MM.1S (cell line): ENCODE measurements around the gene CYTH1.

Experiments used
- DNase-seq: peaks from one replicate; pipeline ENCODE4 v3.0.0-alpha.2; 2015
- H2AFZ ChIP-seq: fragments of 300-600 bp; sonication (generic); 2 replicates; pipeline ENCODE4 v1.6.0; 2016; ENCODE audit warnings: antibody characterized with exemption, low read length
- H3F3A ChIP-seq: fragments of 300-600 bp; sonication (generic); 2 replicates; pipeline ENCODE4 v1.6.1; 2016; ENCODE audit warnings: mild to moderate bottlenecking, antibody characterized with exemption, low read length, moderate library complexity, mixed read lengths; ENCODE audit not compliant: insufficient read depth
- H3K27ac ChIP-seq: fragments of 300-600 bp; sonication (generic); 2 replicates; pipeline ENCODE4 v1.5.1; 2016; ENCODE audit warnings: mild to moderate bottlenecking, low read length
- H3K27me3 ChIP-seq: fragments of 300-600 bp; sonication (generic); replicated peaks from 2 replicates; pipeline ENCODE4 v1.6.0; 2016; ENCODE audit warnings: low read length; ENCODE audit not compliant: insufficient read depth
- H3K36me3 ChIP-seq: fragments of 300-600 bp; sonication (generic); replicated peaks from 2 replicates; pipeline ENCODE4 v1.6.1; 2016; ENCODE audit warnings: mild to moderate bottlenecking, low read length, mixed read lengths; ENCODE audit not compliant: insufficient read depth
- H3K4me1 ChIP-seq: fragments of 300-600 bp; sonication (generic); 2 replicates; pipeline ENCODE4 v1.6.1; 2016; ENCODE audit warnings: low read length, mixed read lengths
- H3K4me2 ChIP-seq: fragments of 300-600 bp; sonication (generic); 2 replicates; pipeline ENCODE4 v1.6.0; 2016; ENCODE audit warnings: low read depth, low read length
- H3K4me3 ChIP-seq: fragments of 300-600 bp; sonication (generic); 2 replicates; pipeline ENCODE4 v1.5.1; 2016; ENCODE audit warnings: low read length, mixed read lengths
- H3K79me2 ChIP-seq: fragments of 300-600 bp; sonication (generic); 2 replicates; pipeline ENCODE4 v1.6.1; 2016; ENCODE audit warnings: mixed run types, low read length, mixed read lengths
- H3K9ac ChIP-seq: fragments of 300-600 bp; sonication (generic); 2 replicates; pipeline ENCODE4 v1.6.1; 2016; ENCODE audit warnings: low read length, mixed read lengths
- H3K9me2 ChIP-seq: fragments of 300-600 bp; sonication (generic); replicated peaks from 2 replicates; pipeline ENCODE4 v1.6.1; 2016; ENCODE audit warnings: mild to moderate bottlenecking, low read length, mixed read lengths; ENCODE audit not compliant: insufficient read depth
- H3K9me3 ChIP-seq: fragments of 300-600 bp; sonication (generic); replicated peaks from 2 replicates; pipeline ENCODE4 v1.6.1; 2016; ENCODE audit warnings: mild to moderate bottlenecking, low read length, mixed read lengths; ENCODE audit not compliant: insufficient read depth
- H4K20me1 ChIP-seq: fragments of 300-600 bp; sonication (generic); 2 replicates; pipeline ENCODE4 v1.6.1; 2016; ENCODE audit warnings: mild to moderate bottlenecking, low read length, moderate library complexity, mixed read lengths; ENCODE audit not compliant: insufficient read depth
- CTCF ChIP-seq: fragments of 300-600 bp; sonication (generic); IDR thresholded peaks from 2 replicates; pipeline ENCODE4 v1.5.1; 2016; ENCODE audit warnings: antibody characterized with exemption, low read length, mixed read lengths
- EZH2 ChIP-seq: fragments of 300-600 bp; sonication (generic); optimal IDR thresholded peaks from 2 replicates; pipeline ENCODE3; 2017; ENCODE audit warnings: low read depth, mild to moderate bottlenecking, antibody characterized with exemption, low read length, mixed read lengths
- EZH2phosphoT487 ChIP-seq: fragments of 300-600 bp; sonication (generic); IDR thresholded peaks from 2 replicates; pipeline ENCODE4 v1.6.1; 2018; ENCODE audit warnings: antibody characterized with exemption, low read length

The CYTH1 gene

GRCh38 chr17:78738698-78739097, 43.4 kb downstream of the CYTH1 start:
- H3K9me3 ChIP-seq = no peaks in the 10 kb centered on the region
- no peaks in the 10 kb centered on the region for H3K27me3 ChIP-seq
- no peak overlapping the region for H3K4me3 ChIP-seq
- TF ChIP-seq EZH2phosphoT487 (no peak), CTCF (no peak), EZH2 (no peak)
- peaks cover 63% of the 10 kb centered on the region for H3K4me1 ChIP-seq
- H2AFZ ChIP-seq = no peak overlapping the region
- H3K9ac ChIP-seq = no peak overlapping the region
- H3F3A ChIP-seq = peaks cover 50% of the 10 kb centered on the region
- no peak overlapping the region for H3K4me2 ChIP-seq
- peak overlapping the region; percentile 57; the same call in 1 of the 2 replicates for H3K27ac ChIP-seq
- peaks cover 100% of the 10 kb centered on the region for H3K79me2 ChIP-seq
- no peak for DNase-seq
- no peaks in the 10 kb centered on the region for H3K36me3 ChIP-seq
- H4K20me1 ChIP-seq = no peaks in the 10 kb centered on the region
- no peaks in the 10 kb centered on the region for H3K9me2 ChIP-seq

DNA sequence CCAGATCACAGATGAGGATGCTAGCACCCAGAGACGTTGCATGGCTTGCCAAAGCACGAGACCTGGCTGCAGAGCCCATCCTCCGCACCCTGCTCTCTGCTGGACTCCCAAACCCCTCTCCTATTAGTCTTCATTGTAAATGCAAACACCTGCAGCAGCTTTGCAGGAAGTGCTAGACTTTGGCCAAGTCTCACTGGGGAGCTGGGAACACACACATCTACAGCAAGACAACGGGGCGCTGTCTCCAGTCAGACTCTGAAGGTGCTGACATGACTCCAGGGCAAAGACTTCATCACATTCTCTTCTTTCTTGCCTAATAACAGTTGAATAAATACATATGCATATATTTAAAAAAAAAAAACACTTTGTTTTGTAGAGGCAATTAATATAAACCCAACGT, 43.8 kb downstream of the CYTH1 start:
- no peak overlapping the region for H2AFZ ChIP-seq
- peaks cover 63% of the 10 kb centered on the region for H3K4me1 ChIP-seq
- no peaks in the 10 kb centered on the region for H4K20me1 ChIP-seq
- no peak overlapping the region for H3K4me3 ChIP-seq
- H3F3A ChIP-seq = peaks cover 50% of the 10 kb centered on the region
- no peaks in the 10 kb centered on the region for H3K9me3 ChIP-seq
- H3K9me2 ChIP-seq = no peaks in the 10 kb centered on the region
- no peaks in the 10 kb centered on the region for H3K36me3 ChIP-seq
- TF ChIP-seq EZH2phosphoT487 (no peak), CTCF (no peak), EZH2 (no peak)
- H3K79me2 ChIP-seq = peaks cover 100% of the 10 kb centered on the region
- H3K4me2 ChIP-seq = no peak overlapping the region
- no peak overlapping the region for H3K9ac ChIP-seq
- no peak overlapping the region for H3K27ac ChIP-seq
- peak; percentile 5 for DNase-seq
- no peaks in the 10 kb centered on the region for H3K27me3 ChIP-seq

- Histone ChIP-seq H3K4me2 (peak overlapping the region; percentile 96), H3K27ac (peak overlapping the region; percentile 86; the same call in 1 of the 2 replicates), H3K9me3 (no peaks in the 10 kb centered on the region), H3K4me1 (peaks cover 62% of the 10 kb centered on the region), H3K36me3 (no peaks in the 10 kb centered on the region), H3K9ac (peak overlapping the region; percentile 91; the same call in 1 of the 2 replicates), H3F3A (peaks cover 50% of the 10 kb centered on the region), H3K9me2 (no peaks in the 10 kb centered on the region), H3K27me3 (no peaks in the 10 kb centered on the region), H3K4me3 (peak overlapping the region; percentile 86), H4K20me1 (no peaks in the 10 kb centered on the region), H3K79me2 (peaks cover 100% of the 10 kb centered on the region), H2AFZ (no peak overlapping the region)
- TF ChIP-seq EZH2phosphoT487 (no peak), CTCF (no peak)
- DNase-seq = peak; percentile 12
These were observed 44.7 kb downstream of the CYTH1 start for GRCh38 chr17:78737332-78737731.
